ENCODE measurements around the gene DGCR6. TPM values are rescaled to one million over a fixed set of nuclear protein-coding genes. Genes with fewer than 3 reads are reported as not detected.
"Not testable (repeated sequence)": the region's sequence is repeated elsewhere in the genome, so short reads cannot be mapped to it uniquely, and the experiment has no call there.

The DGCR6 gene
- total RNA-seq, 4 donors from 2014 or later = 2.5 to 6.3 (median 4.5) TPM; not detected in 1

DNA sequence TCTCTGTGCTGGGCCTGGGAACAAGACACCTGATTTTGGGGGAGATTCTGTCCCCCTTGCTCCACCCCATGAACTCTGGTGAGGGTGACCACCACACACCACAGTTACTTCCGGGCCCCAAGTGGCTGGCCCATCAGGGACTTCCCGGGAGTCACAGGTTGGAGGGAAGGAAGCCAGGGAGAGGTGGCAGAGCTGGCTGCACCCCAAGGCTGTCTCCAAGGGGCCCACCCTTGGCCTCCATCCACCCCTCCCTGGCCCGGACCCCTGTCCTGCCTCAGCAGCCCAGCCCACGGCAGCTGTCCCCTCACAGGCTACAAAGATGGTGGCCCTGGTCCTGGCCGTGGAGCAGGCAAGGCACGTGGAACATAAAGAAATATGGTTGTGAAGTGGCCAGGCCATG, 53.1 kb downstream of the DGCR6 start:
- not testable (repeated sequence) for H3K27ac ChIP-seq, H3K4me1 ChIP-seq, H3K9me3 ChIP-seq, H3K4me3 ChIP-seq, H3K27me3 ChIP-seq, H3K36me3 ChIP-seq
- DNase-seq = peak in 1 of 3 donors; percentile 34

DNA sequence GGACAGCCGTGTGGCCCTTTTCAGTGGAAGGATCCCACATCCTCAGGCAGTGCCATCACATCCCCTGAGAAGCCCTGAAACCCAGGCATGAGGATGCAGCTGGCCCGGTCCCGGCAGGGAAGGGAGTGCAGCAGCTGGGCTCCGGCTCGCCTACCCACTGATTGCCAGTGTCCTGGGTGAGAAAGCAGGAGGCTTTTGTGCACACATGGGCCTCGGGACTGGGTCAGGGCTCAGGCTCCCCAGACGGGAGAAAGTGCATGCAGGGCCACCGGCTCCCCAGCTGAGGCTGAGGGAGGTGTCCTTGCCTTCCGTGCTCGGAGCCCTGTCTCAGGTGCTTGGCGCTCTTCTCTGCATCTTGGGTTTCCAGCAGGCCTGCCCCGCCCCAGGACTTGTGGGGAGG, 53.6 kb downstream of the DGCR6 start:
- not testable (repeated sequence) for H3K9me3 ChIP-seq
- peak in 1 of 3 donors; percentile 23 for DNase-seq

DNA sequence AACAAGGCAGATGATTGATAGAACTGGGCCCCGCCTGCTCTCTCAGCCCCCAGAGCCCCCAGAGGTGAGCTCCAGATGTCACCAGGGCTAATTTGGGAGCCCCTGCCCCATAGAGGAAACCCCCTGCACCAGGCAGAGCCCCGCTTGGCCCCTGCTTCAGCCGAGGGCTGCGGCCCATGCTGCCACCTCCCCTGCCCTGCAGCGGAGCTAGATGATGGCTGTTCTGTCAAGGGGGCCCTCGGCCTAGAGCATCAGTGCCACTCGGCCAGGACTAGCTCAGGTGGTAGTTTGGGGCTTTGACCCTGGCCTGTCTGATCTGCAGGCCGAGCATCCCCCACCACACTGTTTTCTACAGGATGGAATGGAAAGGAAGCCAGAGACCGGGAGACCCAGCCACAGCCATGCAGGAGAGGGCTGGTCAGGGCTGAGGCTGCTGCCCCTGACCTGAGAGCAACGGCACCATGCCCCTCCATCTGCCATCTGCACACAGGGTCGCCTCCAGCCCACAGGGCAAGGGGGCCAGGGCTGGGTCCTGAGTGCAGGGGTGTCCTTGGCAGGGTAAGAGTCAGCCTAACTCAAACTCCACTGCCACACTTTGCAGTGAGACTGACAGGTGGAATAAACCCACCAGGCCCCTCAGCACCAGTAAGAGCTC, 54.2 kb downstream of the DGCR6 start:
- DNase-seq = peak in 1 of 3 donors; percentile 18
- not testable (repeated sequence) for H3K27ac ChIP-seq, H3K4me3 ChIP-seq, H3K4me1 ChIP-seq, H3K9me3 ChIP-seq, H3K36me3 ChIP-seq, H3K27me3 ChIP-seq

More for the DNA sequence above, 53.6 kb downstream of the DGCR6 start:
- H3K4me1 ChIP-seq, H3K27me3 ChIP-seq, H3K36me3 ChIP-seq, H3K4me3 ChIP-seq, H3K27ac ChIP-seq: not testable (repeated sequence)

DNA sequence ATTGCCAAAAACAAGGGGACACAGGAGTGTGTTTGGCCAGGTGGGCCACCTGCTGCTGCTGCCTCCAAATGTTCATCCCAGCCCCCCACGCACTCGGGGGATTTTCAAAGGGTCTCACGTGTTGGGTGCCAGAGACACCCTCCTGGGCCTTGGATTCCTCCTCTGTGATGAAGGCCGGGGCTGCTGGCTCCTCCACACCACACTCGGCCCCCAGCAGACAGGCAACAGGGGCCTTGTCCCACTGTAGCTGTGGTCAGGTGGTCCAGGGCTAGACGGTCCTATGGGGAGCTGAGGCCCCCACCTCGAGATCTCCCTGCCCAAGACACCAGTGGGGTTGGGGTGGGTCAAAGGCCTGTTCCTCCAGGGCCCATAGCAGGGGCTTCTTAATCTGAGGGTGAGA, 55.1 kb downstream of the DGCR6 start:
- H3K27me3 ChIP-seq, H3K4me1 ChIP-seq, H3K4me3 ChIP-seq, H3K36me3 ChIP-seq, H3K9me3 ChIP-seq, H3K27ac ChIP-seq: not testable (repeated sequence)
- DNase-seq = peak in 1 of 3 donors; percentile 10

Other genes starting within 250 kb of the DGCR6 start
- 100 to 1,000 TPM in 3 of 4 donors, 10 to 100 TPM in 1; 12.4 to 360 (median 207) TPM for gene PRODH, start 30.0 kb downstream of the DGCR6 start, total RNA-seq
- gene DGCR2, start 216.1 kb downstream of the DGCR6 start, total RNA-seq = 100 to 1,000 TPM in 1 of 4 donors, 10 to 100 TPM in 3; 49.5 to 101 (median 92.1) TPM
- under 1 TPM in 1 of 4 donors, not detected in 3; 0.85 TPM for gene TSSK2, start 225.0 kb downstream of the DGCR6 start, total RNA-seq
- 10 to 100 TPM; 10.1 to 36.3 (median 14.3) TPM for gene ESS2, start 238.3 kb downstream of the DGCR6 start, total RNA-seq
- gene GSC2, start 244.0 kb downstream of the DGCR6 start, total RNA-seq = not detected

Data from Peyer's patch (tissue), 4 donors.